Endothelial cell of umbilical vein (primary cell): ENCODE measurements around the gene MYDGF. TPM values are rescaled to one million over a fixed set of nuclear protein-coding genes. Genes with fewer than 3 reads are reported as not detected.

Experiments used
- BruUV-seq: library from RNA; stranded (reverse); fragments of 400-500 nt; replicated peaks from 2 replicates; lab custom pipeline; 2021; lab: Mats Ljungman, UMichigan
- CTCF ChIA-PET: fragments of 300-600, 350-600 bp; sonication (Branson Sonifier 250); formaldehyde crosslinking; loops from one replicate; lab custom pipeline; 2021; ENCODE audit warnings: antibody characterized with exemption, inconsistent platforms; lab: Charles Lee
- POLR2A ChIA-PET: fragments of 300-600, 350-600 bp; sonication (Branson Sonifier 250); formaldehyde crosslinking; loops from one replicate; lab custom pipeline; 2021; ENCODE audit warnings: antibody characterized with exemption, inconsistent platforms; lab: Charles Lee
- DNase-seq: peaks from one replicate; pipeline ENCODE4 v3.0.0-alpha.2; 2011; ENCODE audit warnings: low read depth, low spot score
- FAIRE-seq: peaks from 2 replicates; lab custom pipeline; 2011; peaks lifted over from hg19 to GRCh38; lab: Jason Lieb, UNC
- H2AFZ ChIP-seq: 2 replicates; pipeline ENCODE4 v1.6.0; 2012; ENCODE audit warnings: low read depth, low read length, control low read depth, inconsistent platforms
- H3K27ac ChIP-seq: 2 replicates; pipeline ENCODE4 v1.5.1; 2011; ENCODE audit warnings: low read depth, mild to moderate bottlenecking, control low read depth, low read length, moderate library complexity; ENCODE audit not compliant: insufficient read depth
- H3K27me3 ChIP-seq, 2 experiments: 2 replicates each; pipeline versions ENCODE4 v1.6.0 to v1.6.1; 2011; ENCODE audit warnings: low read length in 2 of 2, mixed read lengths in 1 of 2; ENCODE audit not compliant: control insufficient read depth in 2 of 2, insufficient read depth in 2 of 2
- H3K36me3 ChIP-seq, 2 experiments: 2 replicates in 1 of 2; 3 replicates in 1 of 2; pipeline ENCODE4 v1.5.1; 2011; ENCODE audit warnings: low read length in 2 of 2, mild to moderate bottlenecking in 1 of 2, moderate library complexity in 1 of 2; ENCODE audit not compliant: control insufficient read depth in 2 of 2, insufficient read depth in 2 of 2; ENCODE audit errors: extremely low read depth in 1 of 2
- H3K4me1 ChIP-seq: 3 replicates; pipeline ENCODE4 v1.5.1; 2011; ENCODE audit warnings: mild to moderate bottlenecking, low read length; ENCODE audit not compliant: control insufficient read depth, insufficient read depth; ENCODE audit errors: extremely low read depth
- H3K4me2 ChIP-seq: 2 replicates; pipeline ENCODE4 v1.6.1; 2011; ENCODE audit warnings: low read length, control low read depth, mixed read lengths; ENCODE audit not compliant: insufficient read depth
- H3K4me3 ChIP-seq, 3 experiments: fragments of 200-600 bp in 1 of 3; sonication (generic), shearing (Covaris generic) in 1 of 3; replicated peaks in 1 of 3; 2 replicates each; pipeline ENCODE4 v1.5.1; 2011 to 2016; ENCODE audit warnings: control low read depth in 3 of 3, low read length in 3 of 3, mild to moderate bottlenecking in 2 of 3, inconsistent platforms in 1 of 3, low read depth in 1 of 3, moderate library complexity in 1 of 3; ENCODE audit not compliant: insufficient read depth in 1 of 3
- H3K79me2 ChIP-seq: 2 replicates; pipeline ENCODE4 v1.6.0; 2012; ENCODE audit warnings: low read length, inconsistent platforms; ENCODE audit not compliant: control insufficient read depth, insufficient read depth
- H3K9ac ChIP-seq: replicated peaks from 2 replicates; pipeline ENCODE3; 2011; ENCODE audit warnings: low read length, control low read depth; ENCODE audit not compliant: insufficient read depth; ENCODE audit errors: extremely low read depth
- H3K9me1 ChIP-seq: replicated peaks from 3 replicates; pipeline ENCODE4 v1.6.0; 2011; ENCODE audit warnings: mild to moderate bottlenecking, low read length; ENCODE audit not compliant: control insufficient read depth, insufficient read depth; ENCODE audit errors: extremely low read depth
- H3K9me3 ChIP-seq: replicated peaks from 2 replicates; pipeline ENCODE4 v1.5.1; 2012; ENCODE audit warnings: low read length, inconsistent platforms; ENCODE audit not compliant: control insufficient read depth, insufficient read depth
- H4K20me1 ChIP-seq: replicated peaks from 2 replicates; pipeline ENCODE3; 2011; ENCODE audit warnings: mild to moderate bottlenecking, low read length; ENCODE audit not compliant: control insufficient read depth, insufficient read depth; ENCODE audit errors: extremely low read depth
- CTCF ChIP-seq, 2 donors: IDR thresholded peaks; 1 replicate in 1 of 2; 2 replicates in 1 of 2; pipeline ENCODE4 v1.5.1; 2011; ENCODE audit warnings: low read length in 2 of 2, mild to moderate bottlenecking in 2 of 2, moderate library complexity in 2 of 2, control low read depth in 1 of 2, inconsistent platforms in 1 of 2, low read depth in 1 of 2; ENCODE audit not compliant: insufficient read depth in 1 of 2; ENCODE audit errors: extremely low read depth in 1 of 2
- EZH2 ChIP-seq: IDR thresholded peaks from 2 replicates; pipeline ENCODE4 v1.6.1; 2012; ENCODE audit warnings: borderline replicate concordance, low read depth, mild to moderate bottlenecking, moderate library complexity, low read length, inconsistent platforms; ENCODE audit not compliant: severe bottlenecking
- FOS ChIP-seq: IDR thresholded peaks from 2 replicates; pipeline ENCODE4 v1.6.1; 2011; ENCODE audit warnings: mild to moderate bottlenecking, low read length, moderate library complexity, borderline replicate concordance; ENCODE audit not compliant: insufficient read depth
- GATA2 ChIP-seq: IDR thresholded peaks from 2 replicates; pipeline ENCODE4 v1.7.0; 2011; ENCODE audit warnings: low read depth, mild to moderate bottlenecking, moderate library complexity, mixed read lengths, low read length; ENCODE audit not compliant: insufficient read length, insufficient read depth
- JUN ChIP-seq: IDR thresholded peaks from 2 replicates; pipeline ENCODE4 v1.6.1; 2011; ENCODE audit warnings: borderline replicate concordance, low read depth; ENCODE audit not compliant: insufficient read length, insufficient read depth
- MYC ChIP-seq: IDR thresholded peaks from one replicate; pipeline ENCODE4 v1.6.1; 2011; ENCODE audit warnings: mild to moderate bottlenecking, low read depth, low read length
- POLR2A ChIP-seq: IDR thresholded peaks from 2 replicates; pipeline ENCODE4 v1.6.1; 2012; ENCODE audit warnings: low read depth, mild to moderate bottlenecking, control low read depth, low read length
- POLR2AphosphoS5 ChIP-seq: IDR thresholded peaks from 2 replicates; pipeline ENCODE4 v1.6.1; 2012; ENCODE audit warnings: low read depth, mild to moderate bottlenecking, control low read depth, low read length, moderate library complexity; ENCODE audit not compliant: insufficient read depth
- dilution Hi-C: fragments of 300-500 bp; cut with MboI; formaldehyde crosslinking; loops from one replicate; pipeline ENCODE4 v1.15.0; 2019; ENCODE audit warnings: low sequenced_read_pairs; ENCODE audit not compliant: extremely low pct_ligation_motif_present
- intact Hi-C: fragments of 100-400 bp; cut with micrococcal nuclease; formaldehyde crosslinking; loops from one replicate; pipeline ENCODE4 v1.10.0; 2022
- polyA plus RNA-seq, 4 experiments: library from polyadenylated mRNA; depleted of rRNA in 3 of 4; stranded (reverse) in 3 of 4; unstranded in 1 of 4; fragments of >200 nt; gene quantifications; 2 replicates each; pipeline versions ENCODE4 v1.2.1 to v1.2.3, GENCODE V29; 2011 to 2012; ENCODE audit warnings: missing spikeins in 1 of 4
- total RNA-seq: library from RNA; stranded (reverse); gene quantifications from 2 replicates; pipeline ENCODE4 v1.2.3, GENCODE V29; 2021
- TF ChIP-seq, protein P1 (sequence below): IDR thresholded peaks from 2 replicates; pipeline ENCODE4 v1.6.1; 2011; ENCODE audit not compliant: insufficient read depth, insufficient read length

Gene MYDGF
- total and polyA plus RNA-seq, 2 donors (not counting 3 experiments of a cell fraction or from before 2014, with no cell fraction given), result 191 to 337 TPM

DNA sequence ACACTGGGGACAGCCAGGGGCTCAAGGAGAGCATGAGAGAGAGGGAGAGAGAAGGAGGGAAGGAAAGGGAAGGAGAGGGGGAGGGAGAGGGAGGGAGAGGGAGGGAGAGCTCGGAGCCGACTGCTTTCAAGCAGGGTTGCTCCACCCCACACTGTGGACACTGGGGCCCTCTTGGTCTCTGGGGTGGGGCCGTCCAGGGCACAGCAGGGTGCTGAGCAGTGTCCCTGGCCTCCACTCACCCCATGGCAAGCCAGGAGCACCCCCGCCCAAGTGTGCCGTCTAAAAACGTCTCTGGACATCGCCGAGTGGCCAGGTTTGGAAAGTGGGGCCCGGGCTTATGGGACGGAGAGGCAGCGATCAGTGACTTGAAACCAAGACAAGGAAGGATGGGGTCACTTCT is 32.6 kb upstream of the MYDGF start:
- DNase-seq, result no peak
- H3K4me3 ChIP-seq, result no peak overlapping the region
- POLR2A ChIA-PET, result no interaction called here

More for the DNA sequence above, 32.6 kb upstream of the MYDGF start:
- H3K9me3 ChIP-seq, result no peaks in the 10 kb centered on the region
- no peaks in the 10 kb centered on the region for H3K4me1 ChIP-seq
- CTCF ChIA-PET, result no interaction called here
- intact Hi-C loops, result no loop called here
- H3K79me2 ChIP-seq, result no peaks in the 10 kb centered on the region
- H3K9me1 ChIP-seq, result no peaks in the 10 kb centered on the region
- peaks cover 15 to 55% of the 10 kb centered on the region in 2 experiments for H3K36me3 ChIP-seq
- no TSS peak for BruUV-seq
- no peak overlapping the region for H3K9ac ChIP-seq
- FAIRE-seq, result no peak
- no peak overlapping the region for H3K27ac ChIP-seq
- no peak overlapping the region for H2AFZ ChIP-seq
- H3K27me3 ChIP-seq, result no peaks in the 10 kb centered on the region
- H3K4me2 ChIP-seq, result no peak overlapping the region
- TF ChIP-seq CTCF (IDR thresholded peaks at IDR 0.05; ENCODE audit: extremely low read depth in 1 of 2, insufficient read depth in 1 of 2, low read depth in 1 of 2, low read length in 2 of 2) (no peak), MYC (no peak), GATA2 (no peak), POLR2A (no peak), FOS (no peak), EZH2 (no peak), POLR2AphosphoS5 (no peak), JUN (no peak)
- TF ChIP-seq, protein P1, sequence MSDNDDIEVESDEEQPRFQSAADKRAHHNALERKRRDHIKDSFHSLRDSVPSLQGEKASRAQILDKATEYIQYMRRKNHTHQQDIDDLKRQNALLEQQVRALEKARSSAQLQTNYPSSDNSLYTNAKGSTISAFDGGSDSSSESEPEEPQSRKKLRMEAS, result no peak
- dilution Hi-C loops, result no loop called here
- H4K20me1 ChIP-seq, result no peaks in the 10 kb centered on the region
